Measurements from ENCODE around the gene GPC6. TPM values are rescaled to one million over a fixed set of nuclear protein-coding genes. Genes with fewer than 3 reads are reported as not detected.

GPC6 gene
- total RNA-seq, 4 donors from 2014 or later, result 2.7 to 5.7 (median 4.4) TPM

GRCh38 chr13:93951951-93952350 is 725.3 kb downstream of the GPC6 start:
- no peaks in the 10 kb centered on the region for H3K27me3 ChIP-seq
- H3K9me3 ChIP-seq, result no peaks in the 10 kb centered on the region
- H3K27ac ChIP-seq, result no peak overlapping the region
- no peak for DNase-seq (ENCODE audit: low spot score in 2 of 2)
- no peaks in the 10 kb centered on the region for H3K36me3 ChIP-seq
- no peaks in the 10 kb centered on the region for H3K4me1 ChIP-seq
- H3K4me3 ChIP-seq, result no peak overlapping the region
- TF ChIP-seq CTCF (IDR thresholded peaks at IDR 0.05) (no peak), POLR2AphosphoS5 (IDR thresholded peaks at IDR 0.05) (no peak), EP300 (IDR thresholded peaks at IDR 0.05) (no peak), POLR2A (IDR thresholded peaks at IDR 0.05) (no peak)
- WGBS, result 96% methylated on average over 1 of the region's 1 CpG

GRCh38 chr13:93953841-93954240 is 727.2 kb downstream of the GPC6 start:
- no peak for TF ChIP-seq EP300 (IDR thresholded peaks at IDR 0.05)
- no peak for TF ChIP-seq CTCF (IDR thresholded peaks at IDR 0.05)
- TF ChIP-seq POLR2AphosphoS5 (IDR thresholded peaks at IDR 0.05), result no peak
- TF ChIP-seq POLR2A (IDR thresholded peaks at IDR 0.05), result no peak
- H3K9me3 ChIP-seq, result no peaks in the 10 kb centered on the region
- H3K36me3 ChIP-seq, result no peaks in the 10 kb centered on the region
- H3K4me3 ChIP-seq, result no peak overlapping the region
- no peak for DNase-seq (ENCODE audit: low spot score in 2 of 2)
- 98% methylated on average over 1 of the region's 1 CpG for WGBS
- H3K4me1 ChIP-seq, result no peaks in the 10 kb centered on the region
- no peak overlapping the region for H3K27ac ChIP-seq
- no peaks in the 10 kb centered on the region for H3K27me3 ChIP-seq

- no peak for TF ChIP-seq POLR2AphosphoS5 (IDR thresholded peaks at IDR 0.05)
- Histone ChIP-seq H3K36me3 (no peaks in the 10 kb centered on the region), H3K4me3 (no peak overlapping the region), H3K9me3 (no peaks in the 10 kb centered on the region), H3K27me3 (no peaks in the 10 kb centered on the region), H3K4me1 (no peaks in the 10 kb centered on the region), H3K27ac (no peak overlapping the region)
- no peak for DNase-seq (ENCODE audit: low spot score in 2 of 2)
These were observed 729.3 kb downstream of the GPC6 start for GRCh38 chr13:93955904-93956303.

- H3K9me3 ChIP-seq, result no peaks in the 10 kb centered on the region
- DNase-seq (ENCODE audit: low spot score in 2 of 2), result no peak
- TF ChIP-seq POLR2A (IDR thresholded peaks at IDR 0.05) (no peak), CTCF (IDR thresholded peaks at IDR 0.05) (no peak), EP300 (IDR thresholded peaks at IDR 0.05) (no peak), POLR2AphosphoS5 (IDR thresholded peaks at IDR 0.05) (no peak)
- no peak overlapping the region for H3K4me3 ChIP-seq
- no peaks in the 10 kb centered on the region for H3K4me1 ChIP-seq
- 53% methylated on average over 2 of the region's 2 CpGs for WGBS
- no peak overlapping the region for H3K27ac ChIP-seq
- H3K27me3 ChIP-seq, result no peaks in the 10 kb centered on the region
- H3K36me3 ChIP-seq, result no peaks in the 10 kb centered on the region
These were observed 729.8 kb downstream of the GPC6 start for GRCh38 chr13:93956426-93956825.

- Histone ChIP-seq H3K4me1 (no peaks in the 10 kb centered on the region), H3K27ac (no peak overlapping the region), H3K36me3 (no peaks in the 10 kb centered on the region), H3K9me3 (no peaks in the 10 kb centered on the region), H3K27me3 (no peaks in the 10 kb centered on the region), H3K4me3 (no peak overlapping the region)
- no peak for DNase-seq (ENCODE audit: low spot score in 2 of 2)
- TF ChIP-seq CTCF (IDR thresholded peaks at IDR 0.05) (no peak), EP300 (IDR thresholded peaks at IDR 0.05) (no peak), POLR2AphosphoS5 (IDR thresholded peaks at IDR 0.05) (no peak), POLR2A (IDR thresholded peaks at IDR 0.05) (no peak)
- 96% methylated on average over 2 of the region's 2 CpGs for WGBS
These were observed 730.8 kb downstream of the GPC6 start for GRCh38 chr13:93957371-93957770.

- no peak for TF ChIP-seq POLR2A (IDR thresholded peaks at IDR 0.05)
- no peak for TF ChIP-seq POLR2AphosphoS5 (IDR thresholded peaks at IDR 0.05)
- H3K4me1 ChIP-seq, result no peaks in the 10 kb centered on the region
- H3K36me3 ChIP-seq, result no peaks in the 10 kb centered on the region
- H3K27me3 ChIP-seq, result no peaks in the 10 kb centered on the region
- no peak overlapping the region for H3K27ac ChIP-seq
- WGBS, result 78% methylated on average over 10 of the region's 10 CpGs
- no peak for DNase-seq (ENCODE audit: low spot score in 2 of 2)
- no peak overlapping the region for H3K4me3 ChIP-seq
- no peaks in the 10 kb centered on the region for H3K9me3 ChIP-seq
These were observed 733.4 kb downstream of the GPC6 start for GRCh38 chr13:93959796-93960533.

All from suprapubic skin (tissue), 4 donors.